Smooth muscle cell (in vitro differentiated cells): Measurements from ENCODE around the gene HES2. TPM values are rescaled to one million over a fixed set of nuclear protein-coding genes. Genes with fewer than 3 reads are reported as not detected.

ENCODE experiments used
- DNase-seq: peaks from one replicate; lab custom pipeline; 2025; ENCODE audit not compliant: unreplicated experiment; lab: John Stamatoyannopoulos, UW
- H2AFZ ChIP-seq: fragments of 200-600 bp; sonication (generic); 2 replicates; pipeline ENCODE4 v1.6.0; 2016; ENCODE audit warnings: antibody characterized with exemption, low read depth, mild to moderate bottlenecking
- H3F3A ChIP-seq: fragments of 200-600 bp; sonication (generic); 2 replicates; pipeline ENCODE4 v1.6.0; 2017; ENCODE audit warnings: antibody characterized with exemption, low read depth
- H3K27ac ChIP-seq: fragments of 200-600 bp; sonication (generic); 2 replicates; pipeline ENCODE4 v1.5.1; 2016; ENCODE audit warnings: low read depth, mild to moderate bottlenecking
- H3K27me3 ChIP-seq: fragments of 200-600 bp; sonication (generic); 2 replicates; pipeline ENCODE4 v1.6.1; 2016; ENCODE audit warnings: low read depth, mild to moderate bottlenecking
- H3K36me3 ChIP-seq: fragments of 200-600 bp; sonication (generic); 2 replicates; pipeline ENCODE4 v1.5.1; 2016; ENCODE audit warnings: low read depth
- H3K4me1 ChIP-seq: fragments of 200-600 bp; sonication (generic); 2 replicates; pipeline ENCODE4 v1.5.1; 2016; ENCODE audit warnings: low read depth
- H3K4me2 ChIP-seq: fragments of 200-600 bp; sonication (generic); 2 replicates; pipeline ENCODE4 v1.6.0; 2016; ENCODE audit warnings: mild to moderate bottlenecking
- H3K4me3 ChIP-seq: fragments of 200-600 bp; sonication (generic); 2 replicates; pipeline ENCODE4 v1.5.1; 2016; ENCODE audit warnings: mild to moderate bottlenecking
- H3K79me2 ChIP-seq: fragments of 200-600 bp; sonication (generic); 2 replicates; pipeline ENCODE4 v1.6.0; 2016; ENCODE audit warnings: low read depth, mild to moderate bottlenecking
- H3K9ac ChIP-seq: fragments of 200-600 bp; sonication (generic); 2 replicates; pipeline ENCODE4 v1.6.0; 2016; ENCODE audit warnings: low read depth
- H3K9me3 ChIP-seq: fragments of 200-600 bp; sonication (generic); replicated peaks from 2 replicates; pipeline ENCODE4 v1.5.1; 2016; ENCODE audit warnings: low read depth
- H4K20me1 ChIP-seq: fragments of 200-600 bp; sonication (generic); 2 replicates; pipeline ENCODE4 v1.6.0; 2016; ENCODE audit warnings: low read depth
- WGBS: methylation state at CpG from one replicate; pipeline ENCODE4 v1.1.7; 2016; ENCODE audit warnings: low lambda C conversion rate; 5-methylcytosine and 5-hydroxymethylcytosine counted together
- polyA plus RNA-seq: library from polyadenylated mRNA; unstranded; fragments of >200 nt; fragmentation: Nextera tagmentation; extraction: Ambion mirVana; gene quantifications from 2 replicates; pipeline ENCODE4 v1.2.1, GENCODE V29; 2016
- total RNA-seq: library from RNA; depleted of rRNA; stranded (reverse); fragments of >200 nt; gene quantifications from 2 replicates; pipeline ENCODE4 v1.2.3, GENCODE V29; 2014
- TF ChIP-seq, protein P1 (sequence below): fragments of 200-600 bp; sonication (generic); IDR thresholded peaks from 2 replicates; pipeline ENCODE4 v1.5.1; 2017; ENCODE audit warnings: borderline replicate concordance, mild to moderate bottlenecking, antibody characterized with exemption; ENCODE audit not compliant: insufficient read depth, poor library complexity, severe bottlenecking

The HES2 gene
- total and polyA plus RNA-seq, 2 experiments from 2014 or later = 1.7 to 4.6 TPM

DNA sequence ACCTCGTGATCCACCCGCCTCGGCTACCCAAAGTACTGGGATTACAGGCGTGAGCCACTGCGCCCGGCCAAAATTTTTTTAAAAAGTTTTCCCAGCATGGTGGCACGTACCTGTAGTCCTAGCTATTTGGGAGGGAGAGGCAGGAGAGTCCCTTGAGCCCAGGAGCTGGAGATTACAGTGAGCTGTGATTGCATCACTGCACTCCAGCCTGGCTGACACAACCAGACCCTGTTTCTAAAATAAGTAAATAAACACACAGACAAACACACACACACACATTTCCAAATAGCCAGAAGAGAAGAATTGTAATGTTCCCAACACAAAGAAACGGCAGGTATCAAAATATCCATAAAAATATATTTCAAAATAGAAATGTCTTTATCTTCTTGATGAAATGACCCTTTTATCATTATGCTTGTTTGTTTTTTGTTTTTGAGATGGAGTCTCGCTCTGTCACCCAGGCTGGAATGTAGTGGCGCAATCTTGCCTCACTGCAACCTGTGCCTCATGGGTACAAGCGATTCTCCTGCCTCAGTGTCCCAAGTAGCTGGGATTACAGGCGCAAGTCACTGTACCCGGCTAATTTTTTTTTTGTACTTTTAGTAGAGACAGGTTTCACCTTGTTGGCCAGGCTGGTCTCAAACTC is 9.3 kb downstream of the HES2 start:
- no peaks in the 10 kb centered on the region for H4K20me1 ChIP-seq
- no peak for DNase-seq
- no peaks in the 10 kb centered on the region for H3K9me3 ChIP-seq
- no peaks in the 10 kb centered on the region for H3K36me3 ChIP-seq
- H3K4me3 ChIP-seq = no peak overlapping the region
- no peak overlapping the region for H3K9ac ChIP-seq
- H2AFZ ChIP-seq = no peak overlapping the region
- H3K27me3 ChIP-seq = peaks cover 12% of the 10 kb centered on the region
- no peaks in the 10 kb centered on the region for H3F3A ChIP-seq
- whole genome bisulfite sequencing = 86% methylated on average over 13 of the region's 13 CpGs
- H3K79me2 ChIP-seq = no peaks in the 10 kb centered on the region
- H3K4me2 ChIP-seq = no peak overlapping the region
- peaks cover 7% of the 10 kb centered on the region for H3K4me1 ChIP-seq
- TF ChIP-seq, protein P1, sequence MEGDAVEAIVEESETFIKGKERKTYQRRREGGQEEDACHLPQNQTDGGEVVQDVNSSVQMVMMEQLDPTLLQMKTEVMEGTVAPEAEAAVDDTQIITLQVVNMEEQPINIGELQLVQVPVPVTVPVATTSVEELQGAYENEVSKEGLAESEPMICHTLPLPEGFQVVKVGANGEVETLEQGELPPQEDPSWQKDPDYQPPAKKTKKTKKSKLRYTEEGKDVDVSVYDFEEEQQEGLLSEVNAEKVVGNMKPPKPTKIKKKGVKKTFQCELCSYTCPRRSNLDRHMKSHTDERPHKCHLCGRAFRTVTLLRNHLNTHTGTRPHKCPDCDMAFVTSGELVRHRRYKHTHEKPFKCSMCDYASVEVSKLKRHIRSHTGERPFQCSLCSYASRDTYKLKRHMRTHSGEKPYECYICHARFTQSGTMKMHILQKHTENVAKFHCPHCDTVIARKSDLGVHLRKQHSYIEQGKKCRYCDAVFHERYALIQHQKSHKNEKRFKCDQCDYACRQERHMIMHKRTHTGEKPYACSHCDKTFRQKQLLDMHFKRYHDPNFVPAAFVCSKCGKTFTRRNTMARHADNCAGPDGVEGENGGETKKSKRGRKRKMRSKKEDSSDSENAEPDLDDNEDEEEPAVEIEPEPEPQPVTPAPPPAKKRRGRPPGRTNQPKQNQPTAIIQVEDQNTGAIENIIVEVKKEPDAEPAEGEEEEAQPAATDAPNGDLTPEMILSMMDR = no peak
- H3K27ac ChIP-seq = no peak overlapping the region

DNA sequence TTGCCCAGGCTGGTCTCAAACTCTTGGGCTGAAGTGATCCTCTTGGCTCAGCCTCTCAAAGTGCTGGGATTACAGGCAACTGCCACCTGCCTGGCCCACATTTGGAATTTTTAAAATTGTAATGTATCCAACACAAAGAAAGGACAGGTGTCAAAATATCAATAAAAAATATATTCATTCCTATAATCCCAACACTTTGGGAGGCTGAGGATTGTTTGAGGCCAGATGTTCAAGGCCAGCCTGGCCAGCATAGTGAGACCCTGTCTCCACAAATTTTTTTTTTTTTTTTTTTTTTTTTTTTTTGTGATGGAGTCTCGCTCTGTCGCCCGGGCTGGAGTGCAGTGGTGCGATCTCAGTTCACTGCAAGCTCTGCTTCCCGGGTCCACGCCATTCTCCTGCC is 10.0 kb downstream of the HES2 start:
- H3K9ac ChIP-seq = no peak overlapping the region
- 98% methylated on average over 6 of the region's 6 CpGs for WGBS

DNA sequence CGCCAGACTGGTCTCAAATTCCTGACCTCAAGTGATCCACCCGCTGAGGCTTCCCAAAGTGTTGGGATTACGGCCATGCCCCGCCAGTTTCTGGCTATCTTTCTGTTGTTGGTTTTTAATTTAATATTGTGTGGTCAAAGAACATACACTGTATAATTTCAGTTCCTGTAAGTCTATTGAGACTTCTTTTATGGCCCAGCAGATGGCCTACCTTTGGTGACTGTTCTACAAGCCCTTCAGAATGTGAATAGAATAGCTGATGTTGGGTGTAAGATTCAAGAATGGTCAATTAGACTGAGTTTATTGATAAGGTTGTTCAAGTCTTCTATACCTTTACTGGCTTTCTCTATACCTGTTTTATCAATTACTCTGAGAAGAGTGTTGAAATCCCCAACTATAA is 10.7 kb downstream of the HES2 start:
- Histone ChIP-seq H3K4me1 (no peaks in the 10 kb centered on the region), H2AFZ (no peak overlapping the region), H3K36me3 (no peaks in the 10 kb centered on the region)

More for the DNA sequence above, 10.0 kb downstream of the HES2 start:
- no peak overlapping the region for H3K4me2 ChIP-seq
- TF ChIP-seq, protein P1 = no peak
- H3K36me3 ChIP-seq = no peaks in the 10 kb centered on the region
- H3K27ac ChIP-seq = no peak overlapping the region
- H4K20me1 ChIP-seq = no peaks in the 10 kb centered on the region
- no peaks in the 10 kb centered on the region for H3F3A ChIP-seq
- H3K4me1 ChIP-seq = peaks cover 3% of the 10 kb centered on the region
- H3K9me3 ChIP-seq = no peaks in the 10 kb centered on the region
- no peaks in the 10 kb centered on the region for H3K79me2 ChIP-seq
- no peak overlapping the region for H2AFZ ChIP-seq
- H3K4me3 ChIP-seq = no peak overlapping the region
- peaks cover 6% of the 10 kb centered on the region for H3K27me3 ChIP-seq
- no peak for DNase-seq

More for the DNA sequence above, 10.7 kb downstream of the HES2 start:
- Histone ChIP-seq H3K27ac (no peak overlapping the region), H3F3A (no peaks in the 10 kb centered on the region), H3K9ac (no peak overlapping the region), H3K9me3 (no peaks in the 10 kb centered on the region), H4K20me1 (no peaks in the 10 kb centered on the region), H3K4me2 (no peak overlapping the region), H3K4me3 (no peak overlapping the region), H3K27me3 (peaks cover 3% of the 10 kb centered on the region), H3K79me2 (no peaks in the 10 kb centered on the region)
- WGBS = 97% methylated on average over 4 of the region's 4 CpGs
- TF ChIP-seq, protein P1 = no peak
- DNase-seq = no peak
